Activated CD8-positive, alpha-beta T cell treated with anti-CD3 and anti-CD28 coated beads for 36 hours (primary cell): ENCODE measurements around the gene LRRC42. TPM values are rescaled to one million over a fixed set of nuclear protein-coding genes. Genes with fewer than 3 reads are reported as not detected.

Experiments used
- ATAC-seq: fragments of 200-7000 bp; cut with Tn5 transposase; one replicate; pipeline ENCODE4 v1.10.0; 2021; ENCODE audit warnings: mild to moderate bottlenecking, moderate library complexity
- CTCF ChIA-PET: fragments of 350-600 bp; sonication (Branson Sonifier 250); formaldehyde crosslinking; loops from one replicate; lab custom pipeline; 2021; ENCODE audit warnings: antibody characterized with exemption; lab: Charles Lee
- POLR2A ChIA-PET: fragments of 350-600 bp; sonication (Branson Sonifier 250); formaldehyde crosslinking; loops from one replicate; lab custom pipeline; 2021; ENCODE audit warnings: antibody characterized with exemption; lab: Charles Lee
- DNase-seq: peaks from one replicate; pipeline ENCODE4 v3.0.0-alpha.2; 2020
- H3K27ac Mint-ChIP-seq: one replicate; pipeline ENCODE4 v1.8.0; 2021; ENCODE audit warnings: mild to moderate bottlenecking, mixed read lengths
- H3K27me3 Mint-ChIP-seq: one replicate; pipeline ENCODE4 v1.8.0; 2021; ENCODE audit warnings: mixed read lengths
- H3K36me3 Mint-ChIP-seq: one replicate; pipeline ENCODE4 v1.8.0; 2021; ENCODE audit warnings: low read depth, mixed read lengths
- H3K4me1 Mint-ChIP-seq: one replicate; pipeline ENCODE4 v1.8.0; 2021; ENCODE audit warnings: low read depth, mixed read lengths
- H3K4me3 Mint-ChIP-seq: one replicate; pipeline ENCODE4 v1.8.0; 2021; ENCODE audit warnings: mild to moderate bottlenecking, moderate library complexity, mixed read lengths
- H3K9me3 Mint-ChIP-seq: one replicate; pipeline ENCODE4 v1.8.0; 2021; ENCODE audit warnings: mixed read lengths
- intact Hi-C: fragments of 100-400 bp; cut with micrococcal nuclease; formaldehyde crosslinking; loops from one replicate; pipeline ENCODE4 v1.10.0; 2022
- total RNA-seq, 2 experiments: library from RNA; stranded (reverse); gene quantifications; one replicate each; pipeline ENCODE4 v1.2.3, GENCODE V29; 2021
- TF ChIP-seq, protein P1 (sequence below): fragments of 200-600 bp; IDR thresholded peaks from one replicate; pipeline ENCODE4 v1.8.0; 2022; ENCODE audit warnings: antibody characterized with exemption, mild to moderate bottlenecking

LRRC42 gene
- total RNA-seq, 2 experiments from 2014 or later, result 26.7 to 29.6 TPM

DNA sequence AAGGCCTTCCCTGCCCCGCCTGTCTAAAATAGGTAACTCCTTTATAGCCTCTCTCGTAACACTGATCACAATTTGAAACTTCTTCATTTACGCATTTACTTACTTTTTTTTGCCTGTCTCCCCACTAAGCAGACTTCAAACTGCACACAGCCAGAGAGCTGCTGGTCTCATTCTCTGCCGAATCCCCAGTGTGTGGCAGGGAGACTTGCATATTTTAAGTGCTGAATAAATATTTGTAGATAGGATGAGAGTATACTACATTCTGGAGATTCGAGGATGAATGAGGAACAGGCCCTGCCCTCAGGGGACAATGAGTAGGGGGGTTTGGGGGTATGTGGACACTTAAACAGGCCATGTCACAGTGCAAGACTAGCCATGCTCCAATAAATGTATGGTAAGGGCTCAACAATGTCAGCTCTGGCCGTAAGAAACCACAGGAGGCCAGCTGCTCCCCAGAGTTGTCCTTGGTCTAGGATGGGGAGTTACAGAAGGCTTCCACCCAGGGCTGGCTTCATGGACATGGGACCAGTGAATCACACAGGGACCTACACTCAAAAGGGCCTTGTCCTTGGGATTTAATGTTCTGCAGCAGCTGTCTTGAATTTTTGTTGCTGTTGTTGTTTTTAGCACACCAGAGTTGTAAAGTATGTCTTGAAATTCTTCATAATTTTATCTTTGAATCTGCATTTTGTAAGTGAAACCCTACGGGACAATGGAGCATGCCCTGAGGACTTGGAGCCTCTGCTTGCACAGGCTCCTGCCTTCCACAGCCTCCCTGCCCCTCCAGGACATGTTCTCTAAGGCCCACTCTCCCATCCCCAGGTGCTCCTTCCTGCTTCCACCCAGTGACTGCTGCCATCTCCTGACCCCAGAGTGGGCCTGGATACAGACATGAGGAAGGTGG, 43.7 kb upstream of the LRRC42 start:
- Mint-ChIP-seq H3K27ac (no peak overlapping the region), H3K36me3 (no peaks in the 10 kb centered on the region), H3K4me3 (no peak overlapping the region), H3K27me3 (no peaks in the 10 kb centered on the region), H3K4me1 (peaks cover 5% of the 10 kb centered on the region), H3K9me3 (no peaks in the 10 kb centered on the region)
- POLR2A ChIA-PET, result no interaction called here
- ATAC-seq (no peak), DNase-seq (no peak)
- intact Hi-C loops, result no loop called here
- TF ChIP-seq, protein P1, sequence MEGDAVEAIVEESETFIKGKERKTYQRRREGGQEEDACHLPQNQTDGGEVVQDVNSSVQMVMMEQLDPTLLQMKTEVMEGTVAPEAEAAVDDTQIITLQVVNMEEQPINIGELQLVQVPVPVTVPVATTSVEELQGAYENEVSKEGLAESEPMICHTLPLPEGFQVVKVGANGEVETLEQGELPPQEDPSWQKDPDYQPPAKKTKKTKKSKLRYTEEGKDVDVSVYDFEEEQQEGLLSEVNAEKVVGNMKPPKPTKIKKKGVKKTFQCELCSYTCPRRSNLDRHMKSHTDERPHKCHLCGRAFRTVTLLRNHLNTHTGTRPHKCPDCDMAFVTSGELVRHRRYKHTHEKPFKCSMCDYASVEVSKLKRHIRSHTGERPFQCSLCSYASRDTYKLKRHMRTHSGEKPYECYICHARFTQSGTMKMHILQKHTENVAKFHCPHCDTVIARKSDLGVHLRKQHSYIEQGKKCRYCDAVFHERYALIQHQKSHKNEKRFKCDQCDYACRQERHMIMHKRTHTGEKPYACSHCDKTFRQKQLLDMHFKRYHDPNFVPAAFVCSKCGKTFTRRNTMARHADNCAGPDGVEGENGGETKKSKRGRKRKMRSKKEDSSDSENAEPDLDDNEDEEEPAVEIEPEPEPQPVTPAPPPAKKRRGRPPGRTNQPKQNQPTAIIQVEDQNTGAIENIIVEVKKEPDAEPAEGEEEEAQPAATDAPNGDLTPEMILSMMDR, result no peak
- CTCF ChIA-PET, result interaction anchor here (1.4 kb wide), 1 partner anchor 42 kb away, joined by 4 read pairs; no protein-coding TSS in a partner anchor

- no peak for ATAC-seq
- H3K4me3 Mint-ChIP-seq, result no peak overlapping the region
- peaks cover 5% of the 10 kb centered on the region for H3K4me1 Mint-ChIP-seq
- H3K27ac Mint-ChIP-seq, result no peak overlapping the region
- ChIA-PET CTCF (no interaction called here), POLR2A (no interaction called here)
- H3K27me3 Mint-ChIP-seq, result no peaks in the 10 kb centered on the region
- no peak for DNase-seq
- H3K36me3 Mint-ChIP-seq, result no peaks in the 10 kb centered on the region
- intact Hi-C loops, result no loop called here
- TF ChIP-seq, protein P1, result no peak
- H3K9me3 Mint-ChIP-seq, result no peaks in the 10 kb centered on the region
Measured at GRCh38 chr1:53905509-53905908, 40.6 kb upstream of the LRRC42 start.

DNA sequence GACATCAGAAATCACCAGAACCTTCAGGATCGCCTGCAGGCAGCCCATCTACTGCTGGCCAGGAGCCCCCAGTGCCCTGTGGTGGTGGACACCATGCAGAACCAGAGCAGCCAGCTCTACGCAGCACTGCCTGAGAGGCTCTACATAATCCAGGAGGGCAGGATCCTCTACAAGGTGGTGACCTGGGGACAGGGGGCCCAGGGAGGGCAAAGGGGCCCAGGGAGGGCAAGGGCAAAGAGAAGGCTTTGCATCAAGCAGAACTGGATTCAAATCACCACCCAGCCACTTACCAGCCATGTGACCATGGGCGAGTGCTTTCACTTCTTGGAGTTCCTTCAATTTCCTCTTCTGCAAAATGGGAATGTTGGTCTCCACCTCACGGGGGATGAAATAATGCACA, 40.0 kb upstream of the LRRC42 start:
- DNase-seq, result no peak
- Mint-ChIP-seq H3K36me3 (no peaks in the 10 kb centered on the region), H3K4me3 (no peak overlapping the region), H3K4me1 (peaks cover 3% of the 10 kb centered on the region), H3K27ac (no peak overlapping the region), H3K9me3 (no peaks in the 10 kb centered on the region), H3K27me3 (no peaks in the 10 kb centered on the region)
- TF ChIP-seq, protein P1, result no peak
- ChIA-PET CTCF (interaction anchor here (1.0 kb wide), 1 partner anchor 27 kb away, joined by 3 read pairs; no protein-coding TSS in a partner anchor), POLR2A (no interaction called here)
- ATAC-seq, result no peak
- intact Hi-C loops, result no loop called here

DNA sequence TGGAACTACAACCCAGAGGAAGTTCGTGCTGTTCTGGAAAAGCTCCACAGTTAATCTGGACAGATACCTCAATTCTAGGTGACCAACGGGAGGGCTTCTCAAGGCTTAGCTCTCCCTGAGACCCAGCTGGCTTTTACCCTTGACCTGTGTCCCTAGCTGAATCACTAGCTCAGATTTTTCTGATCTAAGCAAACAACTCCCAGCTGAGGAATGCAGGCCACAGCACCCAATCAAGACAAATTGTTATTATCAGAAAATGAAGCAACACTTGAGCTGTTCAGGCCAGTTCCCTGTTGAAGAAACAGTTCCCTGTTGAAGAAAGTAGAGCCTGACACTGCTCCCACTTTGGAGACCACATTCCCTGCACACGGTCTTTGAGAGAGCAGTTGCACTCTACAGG, 36.2 kb upstream of the LRRC42 start:
- Mint-ChIP-seq H3K4me1 (no peaks in the 10 kb centered on the region), H3K4me3 (no peak overlapping the region), H3K36me3 (no peaks in the 10 kb centered on the region), H3K9me3 (no peaks in the 10 kb centered on the region), H3K27me3 (no peaks in the 10 kb centered on the region), H3K27ac (no peak overlapping the region)
- intact Hi-C loops, result no loop called here
- ChIA-PET POLR2A (interaction anchor here (0.6 to 1.1 kb wide), 2 partner anchors 10 to 250 kb away, joined by 3 read pairs; no protein-coding TSS in a partner anchor), CTCF (interaction anchor here (1.0 to 1.5 kb wide), 2 partner anchors 49 to 50 kb away, joined by 3 to 5 read pairs; no protein-coding TSS in a partner anchor)
- TF ChIP-seq, protein P1, result no peak
- no peak for ATAC-seq
- DNase-seq, result no peak

DNA sequence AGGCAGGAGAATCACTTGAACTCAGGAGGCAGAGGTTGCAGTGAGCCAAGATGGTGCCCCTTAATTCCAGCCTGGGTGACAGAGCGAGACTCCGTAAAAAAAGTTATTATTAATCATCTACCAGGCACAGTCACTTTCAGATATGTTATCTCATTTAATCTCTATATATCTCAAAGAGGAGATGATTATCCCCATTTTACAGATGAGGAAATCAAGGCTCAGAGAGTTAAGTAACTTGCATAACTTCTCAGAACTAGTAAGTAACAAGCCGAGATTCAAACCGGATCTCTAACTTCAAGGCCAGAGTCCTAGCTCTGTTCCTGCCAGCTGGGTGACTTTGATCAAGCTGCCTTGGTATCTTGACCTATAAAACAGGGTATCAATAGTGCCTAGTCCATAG, 34.7 kb upstream of the LRRC42 start:
- H3K27me3 Mint-ChIP-seq, result no peaks in the 10 kb centered on the region
- no peak overlapping the region for H3K27ac Mint-ChIP-seq
- peaks cover 9% of the 10 kb centered on the region for H3K4me1 Mint-ChIP-seq
- no peak overlapping the region for H3K4me3 Mint-ChIP-seq
- ATAC-seq, result no peak
- H3K9me3 Mint-ChIP-seq, result no peaks in the 10 kb centered on the region
- no peak for DNase-seq
- ChIA-PET POLR2A (interaction anchor here (1.0 kb wide), 1 partner anchor 33 kb away, joined by 3 read pairs; no protein-coding TSS in a partner anchor), CTCF (interaction anchor here (0.7 to 1.5 kb wide), 3 partner anchors 14 to 50 kb away, joined by 3 to 5 read pairs (median 4); no protein-coding TSS in a partner anchor)
- H3K36me3 Mint-ChIP-seq, result peaks cover 4% of the 10 kb centered on the region
- TF ChIP-seq, protein P1, result no peak
- intact Hi-C loops, result no loop called here
